ENCODE data around the gene SLIT3.

SLIT3 gene

GRCh38 chr5:168669668-168670378 lies 631.1 kb downstream of the SLIT3 start:
- DNase-seq (ENCODE audit: low spot score) = no peak

- no peak for DNase-seq (ENCODE audit: low spot score)
Observed at GRCh38 chr5:168669156-168669555, 631.8 kb downstream of the SLIT3 start.

GRCh38 chr5:168668078-168668477 lies 632.9 kb downstream of the SLIT3 start:
- DNase-seq (ENCODE audit: low spot score) = no peak

GRCh38 chr5:168667301-168667840 lies 633.6 kb downstream of the SLIT3 start:
- DNase-seq (ENCODE audit: low spot score) = no peak

GRCh38 chr5:168666356-168666755 lies 634.6 kb downstream of the SLIT3 start:
- no peak for DNase-seq (ENCODE audit: low spot score)

- no peak for DNase-seq (ENCODE audit: low spot score)
Observed at GRCh38 chr5:168663276-168664004, 637.5 kb downstream of the SLIT3 start.

GRCh38 chr5:168661593-168662485 lies 639.1 kb downstream of the SLIT3 start:
- no peak for DNase-seq (ENCODE audit: low spot score)

- no peak for DNase-seq (ENCODE audit: low spot score)
Observed at GRCh38 chr5:168660691-168661090, 640.2 kb downstream of the SLIT3 start.

GRCh38 chr5:168659286-168659847 lies 641.6 kb downstream of the SLIT3 start:
- DNase-seq (ENCODE audit: low spot score) = no peak

GRCh38 chr5:168658394-168658793 lies 642.5 kb downstream of the SLIT3 start:
- DNase-seq (ENCODE audit: low spot score) = no peak

GRCh38 chr5:168656633-168657032 lies 644.3 kb downstream of the SLIT3 start:
- no peak for DNase-seq (ENCODE audit: low spot score)

- DNase-seq (ENCODE audit: low spot score) = no peak
Observed at GRCh38 chr5:168655316-168655715, 645.6 kb downstream of the SLIT3 start.

- DNase-seq (ENCODE audit: low spot score) = no peak
Observed at GRCh38 chr5:168654211-168654721, 646.7 kb downstream of the SLIT3 start.

GRCh38 chr5:168653626-168654025 lies 647.3 kb downstream of the SLIT3 start:
- no peak for DNase-seq (ENCODE audit: low spot score)

- no peak for DNase-seq (ENCODE audit: low spot score)
Observed at GRCh38 chr5:168651648-168652047, 649.3 kb downstream of the SLIT3 start.

GRCh38 chr5:168649306-168649705 lies 651.6 kb downstream of the SLIT3 start:
- DNase-seq (ENCODE audit: low spot score) = no peak

GRCh38 chr5:168648576-168648975 lies 652.4 kb downstream of the SLIT3 start:
- no peak for DNase-seq (ENCODE audit: low spot score)

- DNase-seq (ENCODE audit: low spot score) = no peak
Observed at GRCh38 chr5:168648016-168648415, 652.9 kb downstream of the SLIT3 start.

- DNase-seq (ENCODE audit: low spot score) = no peak
Observed at GRCh38 chr5:168647083-168647482, 653.9 kb downstream of the SLIT3 start.

- DNase-seq (ENCODE audit: low spot score) = no peak
Observed at GRCh38 chr5:168646335-168646734, 654.6 kb downstream of the SLIT3 start.

- DNase-seq (ENCODE audit: low spot score) = no peak
Observed at GRCh38 chr5:168645195-168645594, 655.7 kb downstream of the SLIT3 start.

GRCh38 chr5:168642019-168642418 lies 658.9 kb downstream of the SLIT3 start:
- no peak for DNase-seq (ENCODE audit: low spot score)

Measured in hematopoietic multipotent progenitor cell treated with erythropoietin and hydrocortisone succinate and interleukin-3 and kit ligand, for 17 days (in vitro differentiated cells).